Lower leg skin (tissue), 3 donors: ENCODE measurements around the gene IFNGR1.

ENCODE experiments used
- CTCF ChIP-seq, 3 donors: fragments of 450-650 bp; IDR thresholded peaks; one replicate each; pipeline ENCODE4 v1.5.1; 2016; ENCODE audit warnings: antibody characterized with exemption in 3 of 3, mild to moderate bottlenecking in 3 of 3, moderate library complexity in 2 of 3
- POLR2A ChIP-seq, 2 donors: fragments of 450-650 bp; IDR thresholded peaks; one replicate each; pipeline ENCODE4 v1.6.1; 2016 to 2017; ENCODE audit warnings: antibody characterized with exemption in 2 of 2, mild to moderate bottlenecking in 1 of 2, moderate library complexity in 1 of 2

GRCh38 chr6:137223370-137224131 is 4.4 kb upstream of the IFNGR1 start:
- no peak for TF ChIP-seq POLR2A (IDR thresholded peaks at IDR 0.05)
- TF ChIP-seq CTCF (IDR thresholded peaks at IDR 0.05) = no peak
